HEK293 (cell line): ENCODE data around the gene MYO1C.

Source experiments
- CTCF ChIA-PET: fragments of 350-600 bp; formaldehyde crosslinking; extraction: SDS; loops from one replicate; lab custom pipeline; 2021; ENCODE audit warnings: antibody characterized with exemption; lab: Yijun Ruan, JAX
- POLR2A ChIA-PET: fragments of 300-600 bp; formaldehyde crosslinking; extraction: SDS; loops from one replicate; lab custom pipeline; 2020; ENCODE audit warnings: antibody characterized with exemption, inconsistent platforms; lab: Yijun Ruan, JAX
- H3K27ac ChIP-seq: fragments of 200-500 bp; sonication (Bioruptor generic); 2 replicates; pipeline ENCODE4 v1.5.1; 2014; ENCODE audit warnings: low read depth, low read length, control low read depth, inconsistent platforms; ENCODE audit errors: extremely low read depth
- H3K36me3 ChIP-seq, 2 experiments: fragments of 200-500 bp in 1 of 2; sonication (Bioruptor generic) in 1 of 2; 1 replicate in 1 of 2; 2 replicates in 1 of 2; pipeline ENCODE4 v1.5.1; 2014 to 2017; ENCODE audit warnings: inconsistent platforms in 2 of 2, low read length in 2 of 2; ENCODE audit not compliant: control insufficient read depth in 2 of 2, insufficient read depth in 1 of 2
- H3K4me1 ChIP-seq: fragments of 200-500 bp; sonication (Bioruptor generic); 2 replicates; pipeline ENCODE4 v1.5.1; 2014; ENCODE audit warnings: mild to moderate bottlenecking, low read length, inconsistent platforms; ENCODE audit not compliant: control insufficient read depth, insufficient read depth
- H3K4me3 ChIP-seq: 2 replicates; pipeline ENCODE4 v1.5.1; 2011; ENCODE audit warnings: low read depth, mild to moderate bottlenecking, control low read depth, low read length, moderate library complexity
- H3K9me3 ChIP-seq: fragments of 200-500 bp; sonication (Bioruptor generic); 2 replicates; pipeline ENCODE4 v1.5.1; 2014; ENCODE audit warnings: low read depth, low read length, inconsistent platforms; ENCODE audit not compliant: control insufficient read depth, insufficient read depth
- ATF2 ChIP-seq: fragments of 450-650 bp; formaldehyde crosslinking; IDR thresholded peaks from 2 replicates; pipeline ENCODE4 v1.5.1; 2016; ENCODE audit warnings: missing biosample characterization, missing genetic modification characterization, low read depth
- FEZF1 ChIP-seq: fragments of 450-650 bp; formaldehyde crosslinking; IDR thresholded peaks from 2 replicates; pipeline ENCODE4 v1.5.1; 2016; ENCODE audit warnings: missing biosample characterization, missing genetic modification characterization
- GLIS2 ChIP-seq: fragments of 450-650 bp; formaldehyde crosslinking; IDR thresholded peaks from 2 replicates; pipeline ENCODE4 v1.5.1; 2016; ENCODE audit warnings: missing biosample characterization, missing genetic modification characterization
- MYNN ChIP-seq: fragments of 450-650 bp; formaldehyde crosslinking; IDR thresholded peaks from 2 replicates; pipeline ENCODE4 v1.5.1; 2016; ENCODE audit warnings: missing biosample characterization, missing genetic modification characterization, borderline replicate concordance
- PRDM4 ChIP-seq: fragments of 450-650 bp; formaldehyde crosslinking; IDR thresholded peaks from 2 replicates; pipeline ENCODE4 v1.5.1; 2017; ENCODE audit warnings: missing biosample characterization, missing genetic modification characterization
- TRIM28 ChIP-seq: IDR thresholded peaks from 2 replicates; pipeline ENCODE4 v1.6.1; 2011; ENCODE audit warnings: low read length, control low read depth, borderline replicate concordance
- ZBTB20 ChIP-seq: fragments of 450-650 bp; formaldehyde crosslinking; IDR thresholded peaks from 2 replicates; pipeline ENCODE4 v1.5.1; 2016; ENCODE audit warnings: missing biosample characterization, missing genetic modification characterization
- ZBTB26 ChIP-seq: fragments of 450-650 bp; formaldehyde crosslinking; optimal IDR thresholded peaks from 2 replicates; pipeline ENCODE3; 2016; ENCODE audit warnings: missing biosample characterization, mild to moderate bottlenecking, missing genetic modification characterization
- ZBTB6 ChIP-seq: fragments of 450-650 bp; formaldehyde crosslinking; IDR thresholded peaks from 2 replicates; pipeline ENCODE4 v1.5.1; 2017; ENCODE audit warnings: missing biosample characterization, missing genetic modification characterization
- ZEB2 ChIP-seq: fragments of 450-650 bp; formaldehyde crosslinking; IDR thresholded peaks from 2 replicates; pipeline ENCODE4 v1.5.1; 2016; ENCODE audit warnings: missing biosample characterization, missing genetic modification characterization
- ZNF214 ChIP-seq: fragments of 450-650 bp; formaldehyde crosslinking; IDR thresholded peaks from 2 replicates; pipeline ENCODE4 v1.5.1; 2017; ENCODE audit warnings: missing biosample characterization, mild to moderate bottlenecking, missing genetic modification characterization, borderline replicate concordance
- ZNF24 ChIP-seq: fragments of 450-650 bp; formaldehyde crosslinking; IDR thresholded peaks from 2 replicates; pipeline ENCODE4 v1.5.1; 2016; ENCODE audit warnings: missing biosample characterization, missing genetic modification characterization
- ZNF248 ChIP-seq: fragments of 450-650 bp; formaldehyde crosslinking; IDR thresholded peaks from 2 replicates; pipeline ENCODE4 v1.5.1; 2017; ENCODE audit warnings: missing biosample characterization, missing genetic modification characterization
- ZNF324 ChIP-seq: fragments of 450-650 bp; formaldehyde crosslinking; IDR thresholded peaks from 2 replicates; pipeline ENCODE4 v1.5.1; 2016; ENCODE audit warnings: missing biosample characterization, missing genetic modification characterization
- ZNF366 ChIP-seq: fragments of 450-650 bp; formaldehyde crosslinking; conservative IDR thresholded peaks from 2 replicates; pipeline ENCODE4 v1.5.1; 2016; ENCODE audit warnings: missing biosample characterization, missing genetic modification characterization
- ZNF37A ChIP-seq: fragments of 450-650 bp; IDR thresholded peaks from 2 replicates; pipeline ENCODE4 v1.5.1; 2018; ENCODE audit warnings: missing biosample characterization, missing genetic modification characterization
- ZNF488 ChIP-seq: fragments of 450-650 bp; formaldehyde crosslinking; IDR thresholded peaks from 2 replicates; pipeline ENCODE4 v1.5.1; 2016; ENCODE audit warnings: missing biosample characterization, missing genetic modification characterization
- ZNF677 ChIP-seq: fragments of 450-650 bp; IDR thresholded peaks from 2 replicates; pipeline ENCODE4 v1.5.0; 2018; ENCODE audit warnings: missing biosample characterization, mild to moderate bottlenecking, missing genetic modification characterization, moderate library complexity
- ZNF701 ChIP-seq: fragments of 450-650 bp; formaldehyde crosslinking; IDR thresholded peaks from 2 replicates; pipeline ENCODE4 v1.5.1; 2016; ENCODE audit warnings: missing biosample characterization, missing genetic modification characterization
- ZSCAN30 ChIP-seq: fragments of 450-650 bp; IDR thresholded peaks from 2 replicates; pipeline ENCODE4 v1.5.1; 2018; ENCODE audit warnings: missing biosample characterization, mild to moderate bottlenecking, missing genetic modification characterization, moderate library complexity

MYO1C gene

GRCh38 chr17:1470755-1471462 lies 21.6 kb downstream of the MYO1C start:
- TF ChIP-seq ZNF701 (tag by site-specific recombination) (no peak), ZNF214 (tag by site-specific recombination) (no peak), ZNF248 (no peak), ZBTB20 (tag by site-specific recombination) (no peak), ZNF366 (tag by site-specific recombination) (no peak), ZSCAN30 (no peak)
- ChIA-PET POLR2A (interaction anchor here (0.5 to 0.6 kb wide), 2 partner anchors 14 to 46 kb away, joined by 3 to 6 read pairs; partner anchors contain the start of gene INPP5K), CTCF (interaction anchor here (0.6 kb wide), 1 partner anchor 75 kb away, joined by 3 read pairs; no protein-coding TSS in a partner anchor)
- H3K9me3 ChIP-seq: no peaks in the 10 kb centered on the region
- H3K4me3 ChIP-seq: no peak overlapping the region
- H3K27ac ChIP-seq: no peak overlapping the region
- no peaks in the 10 kb centered on the region for H3K4me1 ChIP-seq
- H3K36me3 ChIP-seq: peaks cover 0 to 86% of the 10 kb centered on the region in 2 experiments; a peak in 2 of 3 replicates

- no peak for TF ChIP-seq ZNF488 (tag by site-specific recombination)
- TF ChIP-seq GLIS2 (tag by site-specific recombination): 0 out of 2 replicates have a peak, but pooled peaks have one; percentile 10
- no peak for TF ChIP-seq ZBTB26 (tag by site-specific recombination)
- no peaks in the 10 kb centered on the region for H3K4me1 ChIP-seq
- no peaks in the 10 kb centered on the region for H3K9me3 ChIP-seq
- peaks cover 0 to 85% of the 10 kb centered on the region in 2 experiments; a peak in 2 of 3 replicates for H3K36me3 ChIP-seq
- ChIA-PET CTCF (no interaction called here), POLR2A (interaction anchor here (0.5 to 0.6 kb wide), 2 partner anchors 15 to 46 kb away, joined by 3 to 6 read pairs; partner anchors contain the start of gene INPP5K)
- H3K4me3 ChIP-seq: no peak overlapping the region
- no peak overlapping the region for H3K27ac ChIP-seq
Measured at GRCh38 chr17:1470071-1470754, 22.3 kb downstream of the MYO1C start.

- H3K9me3 ChIP-seq: no peaks in the 10 kb centered on the region
- H3K4me3 ChIP-seq: no peak overlapping the region
- H3K27ac ChIP-seq: no peak overlapping the region
- H3K4me1 ChIP-seq: no peaks in the 10 kb centered on the region
- ChIA-PET POLR2A (interaction anchor here (0.6 kb wide), 1 partner anchor 10 kb away, joined by 4 read pairs; no protein-coding TSS in a partner anchor), CTCF (no interaction called here)
- peaks cover 0 to 83% of the 10 kb centered on the region in 2 experiments; a peak in 2 of 3 replicates for H3K36me3 ChIP-seq
- TF ChIP-seq TRIM28 (no peak), ZBTB26 (tag by site-specific recombination) (no peak), FEZF1 (tag by site-specific recombination) (no peak), MYNN (tag by site-specific recombination) (no peak), PRDM4 (tag by site-specific recombination) (no peak), ZNF677 (tag by site-specific recombination) (no peak), ZEB2 (tag by site-specific recombination) (no peak), ATF2 (no peak), ZBTB6 (tag by site-specific recombination) (no peak), ZNF324 (tag by site-specific recombination) (peak; percentile 84; the same call in 1 of the 2 replicates), ZNF24 (tag by site-specific recombination) (no peak), ZNF37A (no peak)
Measured at GRCh38 chr17:1469231-1469852, 23.1 kb downstream of the MYO1C start.
